Nephron progenitor cell (in vitro differentiated cells): Measurements from ENCODE around the gene DENND6B.
A peak's percentile ranks its signal among the peaks of the same experiment; 100 is the strongest.
"Not testable (repeated sequence)": the region's sequence is repeated elsewhere in the genome, so short reads cannot be mapped to it uniquely, and the experiment has no call there.

Source experiments
- DNase-seq: peaks from one replicate; pipeline ENCODE4 v3.0.0; 2021
- H3K27ac Mint-ChIP-seq: 2 replicates; pipeline ENCODE4 v1.8.0; 2021; ENCODE audit warnings: mild to moderate bottlenecking, moderate library complexity, mixed read lengths
- H3K27me3 Mint-ChIP-seq: 2 replicates; pipeline ENCODE4 v1.8.0; 2021; ENCODE audit warnings: mild to moderate bottlenecking, low read depth, mixed read lengths; ENCODE audit not compliant: poor library complexity
- H3K36me3 Mint-ChIP-seq: 2 replicates; pipeline ENCODE4 v1.8.0; 2021; ENCODE audit warnings: low read depth, mixed read lengths
- H3K4me1 Mint-ChIP-seq: 2 replicates; pipeline ENCODE4 v1.8.0; 2021; ENCODE audit warnings: mixed read lengths
- H3K4me3 Mint-ChIP-seq: 2 replicates; pipeline ENCODE4 v1.8.0; 2021; ENCODE audit warnings: mild to moderate bottlenecking, moderate library complexity, mixed read lengths
- H3K9me3 Mint-ChIP-seq: 2 replicates; pipeline ENCODE4 v1.8.0; 2021; ENCODE audit warnings: mild to moderate bottlenecking, moderate library complexity, mixed read lengths
- CTCF ChIP-seq: fragments of 200-600 bp; sonication (generic); IDR thresholded peaks from 2 replicates; pipeline ENCODE4 v1.5.0; 2021; ENCODE audit warnings: antibody characterized with exemption

DENND6B gene

GRCh38 chr22:50326956-50327710 lies at the start of gene DENND6B:
Gene DENND6B (minus strand): TSS chr22:50327012. CDS start chr22:50326988, 24 bp downstream.
- peaks cover 16% of the 10 kb centered on the region for H3K4me1 Mint-ChIP-seq
- H3K27me3 Mint-ChIP-seq: peaks cover 23% of the 10 kb centered on the region
- H3K9me3 Mint-ChIP-seq: peaks cover 4% of the 10 kb centered on the region
- no peak for TF ChIP-seq CTCF
- no peak within 1 kb of the TSS for H3K27ac Mint-ChIP-seq
- no peaks in the 10 kb centered on the region for H3K36me3 Mint-ChIP-seq
- peak within 1 kb of the TSS; percentile 91 for H3K4me3 Mint-ChIP-seq
- peak; percentile 89 for DNase-seq

- peaks cover 85% of the 10 kb centered on the region for H3K36me3 Mint-ChIP-seq
- TF ChIP-seq CTCF: no peak
- no peak for DNase-seq
- H3K4me3 Mint-ChIP-seq: no peak overlapping the region
- H3K9me3 Mint-ChIP-seq: peaks cover 26% of the 10 kb centered on the region
- no peak overlapping the region for H3K27ac Mint-ChIP-seq
- H3K4me1 Mint-ChIP-seq: no peaks in the 10 kb centered on the region
- H3K27me3 Mint-ChIP-seq: no peaks in the 10 kb centered on the region
Observed at GRCh38 chr22:50376085-50376651, 49.4 kb upstream of the DENND6B start.

GRCh38 chr22:50371101-50371648 lies 44.4 kb upstream of the DENND6B start:
- H3K9me3 Mint-ChIP-seq: peaks cover 3% of the 10 kb centered on the region
- peaks cover 3% of the 10 kb centered on the region for H3K27me3 Mint-ChIP-seq
- TF ChIP-seq CTCF: no peak
- no peak overlapping the region for H3K4me3 Mint-ChIP-seq
- peaks cover 18% of the 10 kb centered on the region for H3K4me1 Mint-ChIP-seq
- no peak for DNase-seq
- peaks cover 83% of the 10 kb centered on the region for H3K36me3 Mint-ChIP-seq
- H3K27ac Mint-ChIP-seq: no peak overlapping the region

GRCh38 chr22:50367778-50368500 lies 41.1 kb upstream of the DENND6B start:
- H3K36me3 Mint-ChIP-seq: peaks cover 66% of the 10 kb centered on the region
- peaks cover 21% of the 10 kb centered on the region for H3K4me1 Mint-ChIP-seq
- no peak for TF ChIP-seq CTCF
- no peak for DNase-seq
- H3K27ac Mint-ChIP-seq: peak overlapping the region; percentile 72
- H3K4me3 Mint-ChIP-seq: no peak overlapping the region
- H3K9me3 Mint-ChIP-seq: no peaks in the 10 kb centered on the region
- peaks cover 3% of the 10 kb centered on the region for H3K27me3 Mint-ChIP-seq

- H3K9me3 Mint-ChIP-seq, H3K4me3 Mint-ChIP-seq, H3K27me3 Mint-ChIP-seq, DNase-seq, H3K27ac Mint-ChIP-seq: not testable (repeated sequence)
- peaks cover 26% of the 10 kb centered on the region for H3K4me1 Mint-ChIP-seq
- H3K36me3 Mint-ChIP-seq: peaks cover 64% of the 10 kb centered on the region
Observed at GRCh38 chr22:50363803-50364194, 37.0 kb upstream of the DENND6B start.

- Mint-ChIP-seq H3K4me1 (peaks cover 26% of the 10 kb centered on the region), H3K9me3 (peaks cover 6% of the 10 kb centered on the region), H3K27me3 (peaks cover 3% of the 10 kb centered on the region), H3K36me3 (peaks cover 66% of the 10 kb centered on the region), H3K4me3 (no peak overlapping the region), H3K27ac (peak overlapping the region; percentile 72)
- TF ChIP-seq CTCF: no peak
- DNase-seq: no peak
Observed at GRCh38 chr22:50363166-50363802, 36.5 kb upstream of the DENND6B start.
